Activated gamma-delta T cell (primary cell): ENCODE measurements around the gene CH25H.
A peak's percentile ranks its signal among the peaks of the same experiment; 100 is the strongest.
"Not testable (repeated sequence)": the region's sequence is repeated elsewhere in the genome, so short reads cannot be mapped to it uniquely, and the experiment has no call there.

Source experiments
- DNase-seq: peaks from one replicate; lab custom pipeline; 2025; lab: John Stamatoyannopoulos, UW
- total RNA-seq, 2 donors: gene quantifications; one replicate each; lab custom pipeline; 2026; lab: John Stamatoyannopoulos, UW

CH25H gene, protein sequence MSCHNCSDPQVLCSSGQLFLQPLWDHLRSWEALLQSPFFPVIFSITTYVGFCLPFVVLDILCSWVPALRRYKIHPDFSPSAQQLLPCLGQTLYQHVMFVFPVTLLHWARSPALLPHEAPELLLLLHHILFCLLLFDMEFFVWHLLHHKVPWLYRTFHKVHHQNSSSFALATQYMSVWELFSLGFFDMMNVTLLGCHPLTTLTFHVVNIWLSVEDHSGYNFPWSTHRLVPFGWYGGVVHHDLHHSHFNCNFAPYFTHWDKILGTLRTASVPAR
- total RNA-seq = 0 to 0.09 reads per million in 2 donors

DNA sequence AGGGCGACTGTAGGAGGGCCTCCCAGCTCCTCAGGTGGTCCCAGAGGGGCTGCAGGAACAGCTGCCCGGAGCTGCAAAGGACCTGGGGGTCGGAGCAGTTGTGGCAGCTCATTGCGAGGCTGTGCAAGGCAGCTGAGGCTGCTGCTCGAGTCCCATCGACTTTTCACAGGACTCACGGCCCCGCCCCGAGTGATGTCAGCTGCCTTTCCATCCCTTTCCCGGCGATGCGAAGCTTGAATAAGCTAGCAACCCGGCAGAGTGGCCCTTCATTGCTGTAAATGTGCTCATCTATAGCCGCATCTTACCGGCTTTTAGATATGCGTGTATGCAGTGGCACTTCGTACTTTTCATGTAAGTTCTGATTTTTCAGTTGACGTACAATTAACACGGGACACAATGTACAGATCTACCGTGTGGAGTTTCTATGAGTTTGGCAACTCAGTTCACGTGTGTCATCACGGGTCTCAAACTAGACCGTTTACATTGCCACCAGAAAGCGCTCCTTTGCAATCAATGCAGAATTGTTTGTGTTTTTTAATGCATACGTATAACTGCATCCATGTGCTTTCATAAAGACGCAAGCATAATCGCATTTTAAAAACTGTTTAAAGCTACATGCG lies at the start of gene CH25H:
TSS of gene CH25H (minus strand) at position 137 of the 620 bp plus-strand sequence. CDS start at position 112, 25 bp downstream.
- peak; percentile 15 for DNase-seq

DNA sequence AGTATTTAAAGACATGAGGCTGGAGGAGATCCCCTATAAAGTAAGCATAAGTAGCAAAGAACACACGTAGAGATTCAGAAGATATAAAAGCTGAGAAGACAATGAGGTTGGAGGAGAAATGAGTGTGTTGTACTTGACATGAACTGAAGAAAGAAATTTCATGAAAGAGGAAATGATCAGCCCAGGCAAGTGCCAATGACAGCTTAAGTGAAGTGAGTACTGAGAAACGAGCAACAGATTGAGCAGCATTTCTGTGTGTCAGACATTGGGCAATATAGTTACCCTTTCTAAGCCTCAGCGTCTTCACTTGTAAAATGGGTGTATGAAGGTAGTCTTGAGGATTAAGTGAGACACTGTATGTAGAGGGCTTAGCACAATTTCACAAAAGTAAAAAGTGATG lies 49.2 kb upstream of the CH25H start:
- no peak for DNase-seq

DNA sequence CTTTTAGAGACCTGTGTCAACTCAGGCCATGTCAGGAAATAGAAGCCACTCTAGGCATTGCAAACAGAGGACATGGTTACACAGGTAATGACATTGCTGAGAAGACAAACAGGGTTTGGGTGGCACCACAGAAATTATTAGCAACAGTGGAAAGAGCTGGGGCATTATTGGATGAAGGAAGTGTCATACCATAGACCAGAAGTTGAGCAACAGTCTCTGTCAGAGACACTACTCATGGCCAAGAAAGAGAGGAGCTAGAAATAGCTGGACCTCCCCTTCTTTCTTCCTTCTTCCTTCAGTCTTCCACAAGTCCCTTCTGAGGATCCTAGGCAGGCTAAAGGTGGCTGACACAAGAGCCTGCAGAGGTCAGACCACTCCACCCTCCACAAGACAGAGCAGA lies 48.7 kb upstream of the CH25H start:
- no peak for DNase-seq

DNA sequence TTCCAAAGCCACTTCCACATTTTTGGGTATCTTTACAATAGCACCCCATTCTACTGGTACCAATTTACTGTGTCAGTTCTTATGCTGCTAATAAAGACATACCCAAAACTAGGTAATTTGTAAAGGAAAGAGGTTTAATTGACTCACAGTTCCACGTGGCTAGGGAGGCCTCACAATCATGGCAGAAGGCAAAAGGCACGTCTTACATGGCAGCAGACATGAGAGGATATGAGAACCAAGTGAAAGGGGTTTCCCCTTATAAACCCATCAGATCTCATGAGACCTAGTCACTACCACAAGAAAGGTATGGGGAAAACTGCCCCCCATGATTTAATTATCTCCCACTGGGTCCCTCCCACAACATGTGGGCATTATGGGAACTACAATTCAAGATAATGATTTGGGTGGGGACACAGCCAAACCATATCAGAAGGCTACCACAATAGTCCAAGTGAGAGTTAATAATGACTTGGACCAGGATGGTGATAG lies 48.0 kb upstream of the CH25H start:
- not testable (repeated sequence) for DNase-seq

DNA sequence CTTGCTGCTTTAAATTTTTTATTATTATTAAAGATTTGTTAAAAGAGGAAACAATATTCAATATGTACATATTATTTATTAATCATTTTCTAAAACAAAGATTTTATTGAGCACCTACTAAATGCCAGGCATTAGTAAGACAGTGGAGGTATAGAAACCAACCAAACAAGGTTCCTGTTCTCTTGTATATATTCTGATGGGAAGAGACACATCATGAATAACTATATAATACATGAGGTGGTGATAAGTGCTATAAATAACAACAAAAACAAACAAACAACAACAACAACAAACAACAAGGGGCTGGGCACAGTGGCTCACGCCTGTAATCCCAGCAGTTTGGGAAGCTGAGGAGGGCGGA lies 45.1 kb upstream of the CH25H start:
- no peak for DNase-seq

DNA sequence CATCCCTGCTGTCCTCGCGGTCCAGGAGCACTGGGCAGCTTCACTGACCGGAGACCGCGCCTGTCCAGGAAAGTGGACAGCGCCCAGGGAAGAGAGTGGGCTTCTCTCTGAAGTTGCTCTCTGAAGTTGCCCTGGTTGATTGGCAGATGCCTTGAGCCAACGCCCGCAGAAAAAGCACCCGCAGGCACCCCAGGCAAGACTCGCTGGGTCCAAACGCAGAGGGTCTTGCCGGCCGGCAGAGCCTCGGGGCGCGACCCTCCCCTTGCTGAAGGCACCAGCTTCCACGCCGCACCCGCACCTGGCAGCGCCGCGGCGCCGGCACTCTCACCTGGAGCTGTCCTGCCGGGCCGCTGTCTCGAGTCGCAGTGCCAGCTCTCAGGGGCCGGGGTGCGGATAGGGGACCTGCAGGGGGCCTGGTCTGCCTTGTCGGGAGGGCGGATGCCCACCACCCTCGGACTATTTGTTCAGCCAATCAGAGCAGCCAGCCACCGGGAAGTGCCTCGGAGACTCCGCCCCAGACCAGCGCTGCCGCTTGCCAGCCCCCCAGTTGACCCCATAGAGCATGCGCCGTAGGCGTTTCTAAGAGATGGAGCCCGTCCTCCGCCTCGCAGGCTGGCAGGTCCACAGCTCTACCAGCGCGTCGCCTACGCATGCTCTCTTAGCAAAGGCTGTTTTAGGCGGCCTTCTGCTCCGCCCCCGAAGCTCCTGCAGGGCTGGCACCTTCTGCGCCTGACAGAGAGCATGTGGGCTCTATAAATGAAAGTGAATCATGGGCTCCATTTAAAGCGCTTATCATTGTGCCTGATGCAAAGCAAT lies 44.5 kb upstream of the CH25H start, which contains the start of gene LIPA:
TSS of gene LIPA (minus strand) at position 367 of the 816 bp plus-strand sequence. CDS start 4,127 bp downstream, outside the sequence.
- peak; percentile 79 for DNase-seq

DNA sequence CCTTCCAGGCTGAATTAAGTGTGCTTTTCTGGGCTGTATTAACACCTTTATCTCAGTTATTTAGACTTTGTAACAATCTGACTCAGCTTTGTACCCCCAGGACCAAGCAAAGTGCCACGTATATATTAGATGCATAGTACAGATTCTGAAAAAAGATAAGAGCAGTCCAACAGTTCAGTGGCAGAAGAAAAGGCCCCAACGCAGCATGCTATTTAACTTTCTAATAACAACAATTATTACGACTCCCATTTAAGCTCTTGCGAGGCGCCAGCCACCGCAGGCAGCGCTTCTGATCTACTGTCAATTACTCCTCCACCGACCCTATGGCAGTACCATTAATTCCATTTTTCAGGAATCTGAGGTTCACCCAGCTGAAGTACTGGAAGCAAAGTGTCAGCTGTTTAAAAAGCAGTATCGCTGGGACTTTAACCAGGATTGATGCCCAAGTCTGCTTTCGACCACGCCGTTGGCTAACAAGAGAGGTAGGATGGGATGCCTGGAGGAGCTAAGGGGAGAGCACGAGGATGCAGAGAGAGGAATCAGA lies 43.8 kb upstream of the CH25H start:
- DNase-seq = no peak

DNA sequence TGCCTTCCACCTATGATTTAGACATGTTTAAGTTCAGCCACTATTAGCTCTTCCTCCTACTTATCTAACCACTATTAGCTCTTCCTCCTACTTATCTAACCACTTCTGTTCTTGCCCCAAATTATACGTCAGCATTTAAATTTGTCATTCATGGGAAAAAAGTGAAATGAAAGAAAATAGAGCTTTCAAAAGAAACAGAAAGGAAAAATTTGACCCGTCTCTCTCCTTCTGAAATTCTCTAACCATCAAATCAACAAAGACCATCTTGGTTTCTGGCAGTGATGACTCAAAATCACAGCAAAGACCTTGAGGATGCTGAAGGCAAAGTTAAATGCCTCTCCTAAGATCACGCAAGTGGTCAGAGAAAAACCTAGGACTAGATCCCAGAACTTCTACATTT lies 41.9 kb upstream of the CH25H start:
- DNase-seq = no peak

DNA sequence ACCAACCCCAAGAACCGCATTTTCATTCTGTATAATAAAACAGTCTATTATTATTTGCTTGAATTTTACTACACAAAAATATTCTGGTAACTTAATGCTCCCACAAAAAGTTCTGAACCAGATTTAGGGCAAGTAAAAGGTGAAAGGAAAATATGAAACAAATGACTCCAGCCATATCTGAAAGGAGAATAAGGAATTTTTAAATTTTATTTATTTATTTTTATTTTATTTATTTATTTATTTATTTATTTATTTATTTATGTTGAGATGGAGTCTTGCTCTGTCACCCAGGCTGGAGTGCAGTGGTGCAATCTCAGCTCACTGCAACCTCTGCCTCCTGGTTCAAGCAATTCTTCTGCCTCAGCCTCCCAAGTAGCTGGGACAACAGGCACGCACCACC lies 40.5 kb upstream of the CH25H start:
- not testable (repeated sequence) for DNase-seq

DNA sequence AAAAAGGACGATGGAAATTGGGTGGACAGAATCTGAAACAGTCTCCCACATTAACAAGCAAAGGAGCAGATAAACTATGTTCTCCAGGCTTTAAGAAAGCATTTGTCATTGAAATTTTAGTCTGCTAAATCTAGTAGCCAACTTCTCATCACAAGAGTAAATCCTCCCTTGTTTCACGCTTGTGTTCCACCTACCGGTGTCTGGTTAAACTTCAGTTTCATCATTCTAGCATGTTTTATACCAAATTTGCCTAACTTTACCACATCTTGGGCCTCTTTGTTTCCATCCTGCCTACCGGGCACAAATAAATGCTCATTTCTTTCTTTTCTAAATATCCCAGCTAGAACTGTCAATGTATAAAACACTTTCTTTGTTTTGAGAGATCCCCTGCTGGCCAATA lies 38.7 kb upstream of the CH25H start:
- DNase-seq = no peak

DNA sequence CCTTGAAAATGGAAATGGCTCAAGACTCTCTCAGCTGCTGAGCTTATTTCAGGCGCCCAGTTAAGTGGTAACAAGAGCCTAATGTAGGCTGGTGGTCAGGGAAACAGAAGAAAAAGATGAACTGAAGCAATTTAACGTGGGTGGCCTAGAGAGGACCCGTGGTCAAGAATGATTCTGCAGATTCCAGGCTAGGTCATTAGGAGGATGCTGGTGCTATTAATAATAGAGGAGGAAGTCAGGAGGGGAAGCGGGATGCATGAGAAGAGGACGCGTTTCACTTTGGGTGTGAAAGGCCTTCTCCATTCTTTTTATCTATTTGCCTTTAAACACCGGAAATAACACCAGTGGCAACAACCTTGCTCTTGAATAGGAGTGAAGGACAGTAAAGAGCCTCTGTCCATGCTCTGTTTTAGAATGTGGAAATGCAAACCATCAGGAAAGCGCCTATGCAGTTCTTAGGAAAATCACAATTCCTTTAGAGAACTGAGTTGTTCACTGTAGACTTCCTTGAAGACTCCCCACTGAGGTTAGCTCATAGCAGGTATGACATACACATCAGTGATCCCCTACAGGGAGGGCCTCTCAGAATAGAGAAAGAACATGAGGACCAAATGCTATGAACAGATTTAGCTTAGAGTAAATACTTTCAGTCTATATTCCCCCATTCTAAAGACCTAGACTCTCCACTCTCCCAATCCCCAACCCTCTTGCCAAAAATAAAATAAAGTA lies 35.9 kb upstream of the CH25H start:
- no peak for DNase-seq

DNA sequence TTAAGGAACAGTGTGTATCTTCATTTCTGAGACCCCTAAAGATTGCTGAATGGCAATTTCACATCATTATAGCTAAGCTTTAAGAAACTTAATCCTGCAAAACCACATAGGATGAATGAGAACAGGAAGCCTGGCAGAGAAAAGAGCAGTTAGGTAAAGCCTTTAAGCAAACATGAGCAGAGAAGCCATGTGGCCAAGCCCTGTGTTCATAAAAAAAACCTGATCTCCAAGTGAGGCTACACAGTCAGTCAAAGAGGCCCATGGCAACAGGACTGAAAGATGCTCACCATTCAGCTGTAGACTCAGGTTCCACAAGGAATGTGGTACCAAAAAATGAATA lies 35.2 kb upstream of the CH25H start:
- no peak for DNase-seq

DNA sequence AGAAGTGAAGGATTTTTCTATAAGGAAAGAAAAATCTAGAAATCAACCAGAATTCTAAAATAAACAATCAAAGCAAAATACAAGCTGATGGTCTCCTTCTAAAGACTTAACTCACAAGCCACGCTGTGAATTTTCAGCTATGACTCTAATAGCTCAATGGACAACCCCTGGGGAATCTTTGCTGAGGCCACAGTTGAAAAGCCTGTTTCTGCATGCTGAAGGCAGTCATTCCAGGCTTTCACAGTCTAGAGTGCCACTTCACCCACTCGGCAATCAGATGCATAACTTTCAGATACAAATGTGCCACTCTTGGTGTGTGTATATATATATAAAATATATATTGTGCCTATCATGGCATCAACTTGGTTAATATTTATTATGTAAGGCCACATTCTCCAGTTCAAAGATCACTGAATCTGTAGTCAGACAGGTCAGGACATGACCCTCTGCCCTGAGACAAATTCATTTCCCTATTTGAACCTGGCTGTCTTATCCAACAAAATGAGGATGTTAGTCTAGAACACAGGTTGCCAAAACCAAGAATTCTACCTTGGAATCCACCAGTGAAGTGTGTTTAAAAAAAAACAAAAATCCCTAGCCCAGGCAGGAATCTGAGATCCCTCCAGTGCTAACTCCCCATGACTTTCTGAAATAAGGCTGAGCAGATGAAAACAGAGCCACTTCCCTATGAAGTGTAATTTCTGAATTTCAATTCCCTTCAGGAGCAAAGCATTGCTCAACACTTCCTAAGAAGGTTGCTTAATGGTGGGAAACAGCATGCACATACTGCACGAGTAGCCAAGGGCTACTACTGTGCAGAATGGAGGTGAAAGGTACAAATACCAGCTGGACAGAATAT lies 34.6 kb upstream of the CH25H start:
- DNase-seq = no peak

DNA sequence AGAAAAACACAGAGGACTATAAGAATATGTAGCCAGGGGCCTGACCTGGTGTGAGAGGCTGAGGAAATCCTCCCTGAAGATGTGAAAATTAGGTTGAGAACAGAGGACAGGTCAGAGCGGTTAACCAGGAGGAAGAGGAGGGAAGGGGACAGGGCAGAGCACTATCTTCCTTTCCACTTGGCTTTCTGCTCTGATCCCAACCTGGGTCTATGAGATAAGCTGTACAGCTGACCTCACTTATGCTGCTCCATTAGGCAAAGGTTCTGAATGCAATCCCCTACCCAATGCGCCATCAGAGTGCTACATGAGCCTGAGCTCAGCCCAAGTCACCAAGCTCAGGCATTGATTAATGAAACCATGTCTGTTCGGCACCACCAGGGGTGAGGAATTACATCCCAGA lies 33.9 kb upstream of the CH25H start:
- no peak for DNase-seq

DNA sequence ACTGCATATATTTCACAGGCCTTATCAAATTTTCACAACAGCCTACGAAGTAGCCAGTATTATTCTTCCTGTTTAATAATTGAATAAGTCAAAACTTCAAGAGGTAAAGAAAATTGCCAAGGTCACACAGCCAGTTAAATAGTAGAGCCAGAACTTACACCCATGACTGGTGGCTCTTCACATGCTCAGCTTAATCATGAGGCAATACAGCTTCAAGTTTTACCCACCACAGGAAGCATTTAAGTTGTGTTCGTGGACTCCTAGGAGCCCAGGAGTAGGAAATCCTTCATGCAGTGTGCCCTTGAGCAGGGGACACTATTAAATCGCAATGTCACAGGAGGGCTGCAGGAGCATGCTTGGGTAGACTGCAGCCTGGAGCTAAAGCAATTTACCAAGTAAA lies 33.4 kb upstream of the CH25H start:
- DNase-seq = no peak

DNA sequence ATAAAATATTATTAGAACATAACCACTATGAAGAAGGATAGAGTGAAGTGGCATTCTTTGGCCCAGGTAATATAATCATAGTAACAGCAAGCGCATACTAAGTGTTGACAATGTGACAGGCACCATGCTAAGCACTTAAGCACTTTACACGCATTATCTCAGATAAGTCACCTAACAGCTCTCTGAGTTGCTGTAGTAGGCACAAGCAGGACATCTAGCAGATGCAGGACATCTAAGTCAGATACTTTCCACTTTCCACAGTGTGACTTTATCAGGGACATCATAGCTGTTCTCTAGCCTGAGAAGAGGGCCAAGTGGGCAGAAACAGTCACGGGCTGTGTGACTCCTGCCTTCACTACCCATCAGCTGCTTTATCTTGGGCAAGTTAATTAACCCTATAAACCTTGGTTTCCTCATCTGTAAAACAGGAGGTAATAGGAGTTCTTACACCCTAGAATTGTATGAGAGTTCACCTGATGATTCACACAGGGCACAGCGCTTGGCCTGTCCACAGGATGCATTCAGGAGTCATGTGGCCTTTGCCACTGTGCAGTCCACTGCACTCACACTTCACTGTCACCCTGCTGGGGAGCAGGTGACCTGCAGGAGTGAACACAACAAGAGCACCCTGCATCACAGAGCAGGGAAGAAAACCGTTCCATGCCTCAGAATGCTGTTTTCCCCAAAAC lies 32.0 kb upstream of the CH25H start:
- no peak for DNase-seq

DNA sequence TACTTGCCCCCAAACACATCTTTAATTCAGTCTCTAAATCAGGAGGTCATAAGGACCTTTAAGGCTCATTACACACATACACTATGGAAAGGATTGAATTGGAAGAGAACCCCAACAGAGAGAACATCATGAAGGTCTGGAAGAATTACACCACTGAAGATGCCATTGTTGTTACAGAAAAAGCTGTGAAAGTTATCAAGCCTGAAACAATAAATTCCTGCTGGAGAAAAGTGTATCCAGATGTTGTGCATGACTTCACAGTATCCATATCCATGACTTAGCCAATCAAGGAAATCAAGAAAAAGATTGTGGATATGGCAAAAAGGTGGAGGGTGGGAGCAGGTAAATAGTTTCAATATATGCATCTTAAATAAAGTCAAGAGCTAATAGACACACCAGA lies 30.7 kb upstream of the CH25H start:
- no peak for DNase-seq

DNA sequence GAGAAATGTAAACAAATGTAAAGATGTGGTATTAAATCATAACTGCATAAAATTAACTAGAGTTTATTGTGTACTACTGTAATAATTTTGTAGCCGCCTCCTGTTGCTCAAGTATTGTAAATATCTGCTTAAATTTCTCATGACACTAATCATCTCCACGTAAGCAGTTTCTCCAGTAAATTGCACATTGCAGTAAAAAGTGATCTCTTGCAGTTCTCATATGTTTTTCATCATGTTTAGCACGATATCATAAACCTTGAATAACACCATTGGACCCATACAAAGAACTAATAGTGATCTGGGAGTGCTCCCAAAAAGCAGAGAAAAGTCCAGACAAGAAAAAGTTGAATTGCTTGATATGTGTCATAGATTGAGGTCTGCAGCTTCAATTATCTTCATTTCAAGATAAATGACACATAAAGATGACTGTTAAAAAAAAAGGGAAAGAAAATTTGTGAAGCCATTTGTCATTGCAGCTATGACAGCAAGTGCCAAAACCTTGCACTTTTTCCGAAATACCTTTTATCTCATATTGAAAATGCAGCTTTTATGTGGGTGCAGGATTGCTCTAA lies 29.2 kb upstream of the CH25H start:
- no peak for DNase-seq

DNA sequence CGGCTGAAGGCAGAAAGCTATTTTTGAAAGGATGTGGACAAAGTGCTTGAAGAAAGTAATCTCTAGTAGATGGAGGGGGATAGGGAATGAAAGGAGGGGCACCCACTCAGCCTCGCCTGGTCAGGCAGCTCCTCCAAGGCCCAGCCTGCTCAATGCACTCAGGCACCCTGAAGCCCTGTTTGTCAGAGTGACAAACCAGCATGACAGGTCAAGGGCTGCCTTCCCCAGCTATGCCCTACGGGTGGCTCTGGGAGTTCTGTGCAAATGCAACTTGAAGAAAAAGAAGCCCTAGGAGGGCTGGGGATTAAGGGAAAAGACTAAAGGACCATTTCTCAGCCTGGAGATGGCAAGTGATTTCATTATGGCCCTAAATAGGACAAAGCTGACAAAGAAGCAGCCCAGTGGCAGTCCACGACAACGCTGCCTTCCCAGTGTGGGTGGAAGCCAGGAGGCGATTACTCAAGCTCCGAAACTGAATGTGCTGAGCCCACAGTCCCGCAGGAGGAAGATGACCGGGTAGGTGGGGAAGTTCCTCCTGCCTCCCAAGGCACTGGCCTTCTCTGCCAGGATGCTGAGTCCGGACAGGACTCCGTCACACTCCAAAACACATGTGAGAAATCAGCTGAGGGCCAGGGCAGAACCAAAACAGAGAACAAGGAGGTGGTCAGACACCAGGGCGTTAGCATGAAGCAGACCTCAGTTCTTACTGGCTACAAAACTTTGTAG lies 28.1 kb upstream of the CH25H start:
- no peak for DNase-seq
